Measurements from ENCODE around the gene RTCA.
"Not testable (repeated sequence)": the region's sequence is repeated elsewhere in the genome, so short reads cannot be mapped to it uniquely, and the experiment has no call there.

RTCA gene

GRCh38 chr1:100265931-100266740 is at the start of gene RTCA:
TSS of gene RTCA (plus strand) at chr1:100266216. CDS start at chr1:100266376, 160 bp downstream.
- DNase-seq, result peak; percentile 95

- DNase-seq, result no peak
These were observed 48.2 kb upstream of the RTCA start for GRCh38 chr1:100217834-100218233.

- no peak for DNase-seq
These were observed 46.6 kb upstream of the RTCA start for GRCh38 chr1:100219457-100219856.

GRCh38 chr1:100219883-100220282 is 46.1 kb upstream of the RTCA start:
- DNase-seq, result no peak

GRCh38 chr1:100222428-100222827 is 43.6 kb upstream of the RTCA start:
- no peak for DNase-seq

- no peak for DNase-seq
These were observed 36.2 kb upstream of the RTCA start for GRCh38 chr1:100229681-100230443.

- no peak for DNase-seq
These were observed 35.3 kb upstream of the RTCA start for GRCh38 chr1:100230765-100231164.

- no peak for DNase-seq
These were observed 34.3 kb upstream of the RTCA start for GRCh38 chr1:100231721-100232120.

- no peak for DNase-seq
These were observed 33.9 kb upstream of the RTCA start for GRCh38 chr1:100232156-100232555.

- not testable (repeated sequence) for DNase-seq
These were observed 32.5 kb upstream of the RTCA start for GRCh38 chr1:100233566-100233965.

- DNase-seq, result no peak
These were observed 31.6 kb upstream of the RTCA start for GRCh38 chr1:100234432-100234831.

- no peak for DNase-seq
These were observed 28.9 kb upstream of the RTCA start for GRCh38 chr1:100237091-100237490.

GRCh38 chr1:100239961-100240360 is 26.1 kb upstream of the RTCA start:
- DNase-seq, result no peak

- DNase-seq, result no peak
These were observed 25.4 kb upstream of the RTCA start for GRCh38 chr1:100240631-100241030.

GRCh38 chr1:100246738-100247137 is 19.3 kb upstream of the RTCA start:
- no peak for DNase-seq

GRCh38 chr1:100249155-100249536 is 16.9 kb upstream of the RTCA start:
- no peak for DNase-seq

GRCh38 chr1:100249537-100250257 is 16.3 kb upstream of the RTCA start, which contains the start of gene DBT:
TSS of gene DBT (minus strand) at chr1:100249834. CDS start at chr1:100249820, 14 bp downstream.
- DNase-seq, result peak; percentile 92

- DNase-seq, result no peak
These were observed 15.8 kb upstream of the RTCA start for GRCh38 chr1:100250264-100250663.

GRCh38 chr1:100250807-100251206 is 15.2 kb upstream of the RTCA start:
- no peak for DNase-seq

GRCh38 chr1:100252901-100253300 is 13.1 kb upstream of the RTCA start:
- no peak for DNase-seq

GRCh38 chr1:100253552-100253951 is 12.5 kb upstream of the RTCA start:
- DNase-seq, result no peak

- DNase-seq, result not testable (repeated sequence)
These were observed 9.7 kb upstream of the RTCA start for GRCh38 chr1:100256273-100256672.

GRCh38 chr1:100258427-100258826 is 7.6 kb upstream of the RTCA start:
- DNase-seq, result not testable (repeated sequence)
